Panc1 (cell line): ENCODE data around the gene USB1. TPM values are rescaled to one million over a fixed set of nuclear protein-coding genes. Genes with fewer than 3 reads are reported as not detected.

Experiments used
- ATAC-seq: fragments of 200-7000 bp; cut with Tn5 transposase; 2 replicates; pipeline ENCODE4 v1.9.1; 2020; ENCODE audit warnings: mild to moderate bottlenecking, moderate library complexity
- BruUV-seq: library from RNA; stranded (reverse); fragments of 400-500 nt; replicated peaks from 2 replicates; lab custom pipeline; 2021; lab: Mats Ljungman, UMichigan
- CTCF ChIA-PET: fragments of 300-600 bp; sonication (Branson Sonifier 250); formaldehyde crosslinking; loops from one replicate; lab custom pipeline; 2022; ENCODE audit warnings: antibody characterized with exemption; lab: Charles Lee
- POLR2A ChIA-PET: fragments of 300-600 bp; sonication (Branson Sonifier 250); formaldehyde crosslinking; loops from one replicate; lab custom pipeline; 2022; ENCODE audit warnings: antibody characterized with exemption; lab: Charles Lee
- DNase-seq: peaks from one replicate; pipeline ENCODE4 v3.0.0-alpha.2; 2010; ENCODE audit warnings: low read depth, low spot score
- H3K27ac ChIP-seq: 2 replicates; pipeline ENCODE4 v1.5.1; 2011; ENCODE audit warnings: mild to moderate bottlenecking, low read length, inconsistent platforms
- H3K27me3 ChIP-seq: fragments of 200-500 bp; sonication (Bioruptor generic); 2 replicates; pipeline ENCODE4 v1.6.0; 2014; ENCODE audit warnings: low read length, inconsistent platforms; ENCODE audit not compliant: control insufficient read depth, insufficient read depth
- H3K36me3 ChIP-seq: fragments of 200-500 bp; sonication (Bioruptor generic); 2 replicates; pipeline ENCODE4 v1.5.1; 2014; ENCODE audit warnings: inconsistent platforms, mild to moderate bottlenecking, low read length, moderate library complexity; ENCODE audit not compliant: control insufficient read depth, insufficient read depth
- H3K4me1 ChIP-seq: 2 replicates; pipeline ENCODE4 v1.5.1; 2011; ENCODE audit warnings: inconsistent platforms, mild to moderate bottlenecking, low read length, moderate library complexity; ENCODE audit not compliant: control insufficient read depth, insufficient read depth
- H3K4me3 ChIP-seq, 2 experiments: 2 replicates each; pipeline ENCODE4 v1.5.1; 2011 to 2012; ENCODE audit warnings: low read depth in 2 of 2, low read length in 2 of 2, mild to moderate bottlenecking in 2 of 2, inconsistent platforms in 1 of 2, moderate library complexity in 1 of 2
- H3K9me3 ChIP-seq: fragments of 200-500 bp; sonication (Bioruptor generic); 2 replicates; pipeline ENCODE4 v1.5.1; 2014; ENCODE audit warnings: low read depth, mild to moderate bottlenecking, inconsistent platforms, low read length, moderate library complexity; ENCODE audit not compliant: control insufficient read depth, insufficient read depth
- CTCF ChIP-seq: fragments of 450-650 bp; IDR thresholded peaks from 2 replicates; pipeline ENCODE4 v1.5.1; 2017; ENCODE audit warnings: mild to moderate bottlenecking
- POLR2AphosphoS5 ChIP-seq: IDR thresholded peaks from 2 replicates; pipeline ENCODE4 v1.6.1; 2012; ENCODE audit warnings: mild to moderate bottlenecking, low read depth, low read length, moderate library complexity
- SIN3A ChIP-seq: IDR thresholded peaks from 2 replicates; pipeline ENCODE4 v1.6.1; 2012; ENCODE audit warnings: low read depth, mild to moderate bottlenecking, low read length, moderate library complexity, borderline replicate concordance; ENCODE audit not compliant: insufficient read depth
- TCF7L2 ChIP-seq: IDR thresholded peaks from 2 replicates; pipeline ENCODE4 v1.6.1; 2011; ENCODE audit warnings: mild to moderate bottlenecking, low read depth, low read length, inconsistent platforms
- in situ Hi-C: cut with HindIII; loops from 2 replicates; pipeline ENCODE4 v1.10.0; 2016; ENCODE audit warnings: low sequenced_read_pairs, low pct_unique_long_range_greater_than_20kb
- intact Hi-C: fragments of 100-400 bp; cut with micrococcal nuclease; formaldehyde crosslinking; loops from one replicate; pipeline ENCODE4 v1.10.0; 2022; ENCODE audit not compliant: unreplicated experiment
- total RNA-seq: library from RNA; stranded (reverse); gene quantifications from one replicate; pipeline ENCODE4 v1.2.1, GENCODE V29; 2021; ENCODE audit not compliant: unreplicated experiment
- TF ChIP-seq, protein P1 (sequence below), 2 experiments: IDR thresholded peaks; 2 replicates each; pipeline ENCODE4 v1.6.1; 2011 to 2012; ENCODE audit warnings: low read depth in 2 of 2, control low read depth in 1 of 2, low read length in 1 of 2, mild to moderate bottlenecking in 1 of 2, moderate library complexity in 1 of 2; ENCODE audit not compliant: insufficient read depth in 1 of 2

Gene USB1
- total RNA-seq, 1 experiment from 2014 or later, result 58.2 TPM

GRCh38 chr16:58038219-58038641 lies 37.0 kb downstream of the USB1 start:
- no peaks in the 10 kb centered on the region for H3K36me3 ChIP-seq
- ATAC-seq, result no peak
- H3K27ac ChIP-seq, result no peak overlapping the region
- no TSS peak for BruUV-seq
- intact Hi-C loops (no loop called here), in situ Hi-C loops (no loop called here)
- H3K4me3 ChIP-seq, result no peak overlapping the region
- no peaks in the 10 kb centered on the region for H3K4me1 ChIP-seq
- TF ChIP-seq CTCF, result no peak
- TF ChIP-seq POLR2AphosphoS5, result no peak
- TF ChIP-seq, protein P1, sequence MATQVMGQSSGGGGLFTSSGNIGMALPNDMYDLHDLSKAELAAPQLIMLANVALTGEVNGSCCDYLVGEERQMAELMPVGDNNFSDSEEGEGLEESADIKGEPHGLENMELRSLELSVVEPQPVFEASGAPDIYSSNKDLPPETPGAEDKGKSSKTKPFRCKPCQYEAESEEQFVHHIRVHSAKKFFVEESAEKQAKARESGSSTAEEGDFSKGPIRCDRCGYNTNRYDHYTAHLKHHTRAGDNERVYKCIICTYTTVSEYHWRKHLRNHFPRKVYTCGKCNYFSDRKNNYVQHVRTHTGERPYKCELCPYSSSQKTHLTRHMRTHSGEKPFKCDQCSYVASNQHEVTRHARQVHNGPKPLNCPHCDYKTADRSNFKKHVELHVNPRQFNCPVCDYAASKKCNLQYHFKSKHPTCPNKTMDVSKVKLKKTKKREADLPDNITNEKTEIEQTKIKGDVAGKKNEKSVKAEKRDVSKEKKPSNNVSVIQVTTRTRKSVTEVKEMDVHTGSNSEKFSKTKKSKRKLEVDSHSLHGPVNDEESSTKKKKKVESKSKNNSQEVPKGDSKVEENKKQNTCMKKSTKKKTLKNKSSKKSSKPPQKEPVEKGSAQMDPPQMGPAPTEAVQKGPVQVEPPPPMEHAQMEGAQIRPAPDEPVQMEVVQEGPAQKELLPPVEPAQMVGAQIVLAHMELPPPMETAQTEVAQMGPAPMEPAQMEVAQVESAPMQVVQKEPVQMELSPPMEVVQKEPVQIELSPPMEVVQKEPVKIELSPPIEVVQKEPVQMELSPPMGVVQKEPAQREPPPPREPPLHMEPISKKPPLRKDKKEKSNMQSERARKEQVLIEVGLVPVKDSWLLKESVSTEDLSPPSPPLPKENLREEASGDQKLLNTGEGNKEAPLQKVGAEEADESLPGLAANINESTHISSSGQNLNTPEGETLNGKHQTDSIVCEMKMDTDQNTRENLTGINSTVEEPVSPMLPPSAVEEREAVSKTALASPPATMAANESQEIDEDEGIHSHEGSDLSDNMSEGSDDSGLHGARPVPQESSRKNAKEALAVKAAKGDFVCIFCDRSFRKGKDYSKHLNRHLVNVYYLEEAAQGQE (IDR thresholded peaks at IDR 0.05; ENCODE audit: insufficient read depth in 1 of 2, low read depth in 2 of 2, low read length in 1 of 2), result no peak
- no peak for TF ChIP-seq TCF7L2
- no peak for TF ChIP-seq SIN3A
- DNase-seq, result no peak
- ChIA-PET POLR2A (no interaction called here), CTCF (no interaction called here)
- H3K27me3 ChIP-seq, result no peaks in the 10 kb centered on the region
- H3K9me3 ChIP-seq, result no peaks in the 10 kb centered on the region

DNA sequence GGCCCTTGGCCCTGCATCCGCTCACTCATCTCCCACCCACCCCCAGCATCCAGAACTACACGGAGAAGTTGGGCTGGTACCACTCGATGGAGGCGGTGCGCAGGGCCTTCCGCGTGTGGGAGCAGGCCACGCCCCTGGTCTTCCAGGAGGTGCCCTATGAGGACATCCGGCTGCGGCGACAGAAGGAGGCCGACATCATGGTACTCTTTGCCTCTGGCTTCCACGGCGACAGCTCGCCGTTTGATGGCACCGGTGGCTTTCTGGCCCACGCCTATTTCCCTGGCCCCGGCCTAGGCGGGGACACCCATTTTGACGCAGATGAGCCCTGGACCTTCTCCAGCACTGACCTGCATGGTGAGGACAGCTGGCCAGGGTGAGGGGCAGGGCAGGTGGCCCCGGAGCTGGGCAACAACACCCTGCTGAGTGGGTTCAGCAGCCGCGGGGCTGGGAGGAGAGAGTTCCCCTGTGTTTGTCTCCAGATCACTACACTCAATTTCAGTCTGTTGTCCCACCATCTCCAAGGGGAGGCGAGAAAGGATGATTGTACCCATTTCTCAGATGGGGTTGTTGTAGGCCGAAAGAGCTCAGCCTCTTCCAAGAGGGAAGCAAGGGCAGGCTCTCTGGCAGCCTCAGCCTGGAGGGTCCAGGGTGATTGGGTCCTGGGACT lies 38.8 kb downstream of the USB1 start:
- H3K27ac ChIP-seq, result no peak overlapping the region
- H3K27me3 ChIP-seq, result no peaks in the 10 kb centered on the region
- ATAC-seq (no peak), DNase-seq (no peak)
- intact Hi-C loops (no loop called here), in situ Hi-C loops (no loop called here)
- ChIA-PET POLR2A (no interaction called here), CTCF (no interaction called here)
- H3K4me1 ChIP-seq, result no peaks in the 10 kb centered on the region
- H3K36me3 ChIP-seq, result no peaks in the 10 kb centered on the region
- no TSS peak for BruUV-seq
- H3K4me3 ChIP-seq, result no peak overlapping the region
- H3K9me3 ChIP-seq, result no peaks in the 10 kb centered on the region
- TF ChIP-seq, protein P1 (IDR thresholded peaks at IDR 0.05; ENCODE audit: insufficient read depth in 1 of 2, low read depth in 2 of 2, low read length in 1 of 2), result no peak
- no peak for TF ChIP-seq SIN3A
- TF ChIP-seq CTCF, result no peak
- no peak for TF ChIP-seq TCF7L2
- no peak for TF ChIP-seq POLR2AphosphoS5
